Measurements from ENCODE around the gene RTN4RL2.

DNA sequence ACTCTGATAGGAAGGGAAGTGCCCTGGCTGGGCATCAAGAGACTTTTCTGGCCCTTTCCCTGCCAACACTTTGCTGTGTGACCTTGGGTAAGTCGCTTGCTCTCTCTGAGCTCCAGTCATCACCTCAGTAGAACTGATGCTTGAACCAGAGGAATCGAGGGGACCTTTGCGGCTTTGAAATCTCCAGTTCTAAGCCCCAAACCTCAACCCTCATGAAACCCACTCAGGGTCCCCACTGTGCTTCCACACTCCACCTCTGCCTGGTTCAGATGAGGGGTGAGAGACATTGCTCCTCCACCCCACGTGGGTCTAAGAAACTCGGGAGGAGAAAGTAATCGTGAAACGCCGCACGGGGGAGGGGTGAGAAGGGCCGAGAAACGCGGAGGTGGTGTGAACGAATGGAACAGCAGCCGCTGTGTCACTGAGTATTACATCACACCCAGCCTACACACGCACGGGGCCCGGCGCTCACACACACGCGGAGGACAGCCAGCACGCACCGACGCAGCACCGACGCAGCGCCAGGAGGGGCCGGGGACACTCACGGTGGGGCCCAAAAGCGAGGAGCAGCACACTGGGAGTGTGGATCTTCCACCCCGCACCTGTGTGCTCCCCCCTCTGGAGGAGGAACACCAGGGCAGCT, 4.3 kb downstream of the RTN4RL2 start:
- TF ChIP-seq POLR2A (IDR thresholded peaks at IDR 0.05) (no peak), EP300 (IDR thresholded peaks at IDR 0.05) (no peak)
- TF ChIP-seq, protein P1, sequence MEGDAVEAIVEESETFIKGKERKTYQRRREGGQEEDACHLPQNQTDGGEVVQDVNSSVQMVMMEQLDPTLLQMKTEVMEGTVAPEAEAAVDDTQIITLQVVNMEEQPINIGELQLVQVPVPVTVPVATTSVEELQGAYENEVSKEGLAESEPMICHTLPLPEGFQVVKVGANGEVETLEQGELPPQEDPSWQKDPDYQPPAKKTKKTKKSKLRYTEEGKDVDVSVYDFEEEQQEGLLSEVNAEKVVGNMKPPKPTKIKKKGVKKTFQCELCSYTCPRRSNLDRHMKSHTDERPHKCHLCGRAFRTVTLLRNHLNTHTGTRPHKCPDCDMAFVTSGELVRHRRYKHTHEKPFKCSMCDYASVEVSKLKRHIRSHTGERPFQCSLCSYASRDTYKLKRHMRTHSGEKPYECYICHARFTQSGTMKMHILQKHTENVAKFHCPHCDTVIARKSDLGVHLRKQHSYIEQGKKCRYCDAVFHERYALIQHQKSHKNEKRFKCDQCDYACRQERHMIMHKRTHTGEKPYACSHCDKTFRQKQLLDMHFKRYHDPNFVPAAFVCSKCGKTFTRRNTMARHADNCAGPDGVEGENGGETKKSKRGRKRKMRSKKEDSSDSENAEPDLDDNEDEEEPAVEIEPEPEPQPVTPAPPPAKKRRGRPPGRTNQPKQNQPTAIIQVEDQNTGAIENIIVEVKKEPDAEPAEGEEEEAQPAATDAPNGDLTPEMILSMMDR (IDR thresholded peaks at IDR 0.05), result no peak

All from ovary (tissue), 3 donors.